Testis (tissue), 3 donors: Measurements from ENCODE around the gene PPIL1. TPM values are rescaled to one million over a fixed set of nuclear protein-coding genes. Genes with fewer than 3 reads are reported as not detected.

Source experiments
- DNase-seq: peaks from one replicate; pipeline ENCODE4 v3.0.0-alpha.2; 2019
- H3K27ac ChIP-seq, 2 donors: fragments of 200-600 bp; sonication (generic); one replicate each; pipeline ENCODE4 v1.5.1; 2019
- H3K27me3 ChIP-seq: fragments of 200-600 bp; sonication (generic); one replicate; pipeline ENCODE4 v1.5.1; 2019
- H3K36me3 ChIP-seq: fragments of 200-600 bp; sonication (generic); one replicate; pipeline ENCODE4 v1.5.1; 2017; ENCODE audit warnings: low read depth; ENCODE audit errors: missing control alignments
- H3K4me1 ChIP-seq: fragments of 200-600 bp; sonication (generic); one replicate; pipeline ENCODE4 v1.5.1; 2019
- H3K4me3 ChIP-seq, 2 donors: fragments of 200-600 bp; sonication (generic); one replicate each; pipeline ENCODE4 v1.5.1; 2017 to 2019
- H3K9me3 ChIP-seq: fragments of 200-600 bp; sonication (generic); one replicate; pipeline ENCODE4 v1.5.1; 2017
- CTCF ChIP-seq, 3 experiments: fragments of 450-650 bp in 2 of 3; fragments of 200-600 bp in 1 of 3; sonication (generic) in 1 of 3; IDR thresholded peaks; one replicate each; pipeline ENCODE4 v1.5.1; 2016 to 2019; ENCODE audit warnings: antibody characterized with exemption in 3 of 3, mild to moderate bottlenecking in 2 of 3, moderate library complexity in 1 of 3
- POLR2A ChIP-seq: fragments of 450-650 bp; IDR thresholded peaks from one replicate; pipeline ENCODE4 v1.6.1; 2017; ENCODE audit warnings: antibody characterized with exemption, mild to moderate bottlenecking, moderate library complexity
- WGBS, 2 donors: methylation state at CpG; one replicate each; pipeline ENCODE4 v1.1.5; 2018; 5-methylcytosine and 5-hydroxymethylcytosine counted together
- intact Hi-C: fragments of 100-400 bp; cut with DNase I; formaldehyde crosslinking; loops from one replicate; pipeline ENCODE4 v1.15.1; 2023; ENCODE audit warnings: low total_unique reads
- polyA plus RNA-seq: library from polyadenylated mRNA; stranded (reverse); fragments of 350-450 nt; fragmentation: Illumina TruSeq; extraction: RNeasy Lipid Tissue Mini Kit (QIAGEN cat#74804); gene quantifications from one replicate; pipeline ENCODE4 v1.2.3, GENCODE V29; 2014; ENCODE audit warnings: low read depth, low replicate concordance; ENCODE audit not compliant: insufficient read depth
- total RNA-seq, 2 donors: library from RNA; depleted of rRNA; stranded (reverse); fragments of >200 nt; gene quantifications; one replicate each; pipeline ENCODE4 v1.2.3, GENCODE V29; 2016

Gene PPIL1
- total and polyA plus RNA-seq, 3 donors from 2014 or later, result 35.0 to 41.2 (median 39.4) TPM

- H3K4me1 ChIP-seq, result no peaks in the 10 kb centered on the region
- intact Hi-C loops, result no loop called here
- no peaks in the 10 kb centered on the region for H3K27me3 ChIP-seq
- TF ChIP-seq CTCF (IDR thresholded peaks at IDR 0.05) (no peak), POLR2A (no peak)
- no peaks in the 10 kb centered on the region for H3K9me3 ChIP-seq
- DNase-seq, result no peak
- no peak overlapping the region for H3K27ac ChIP-seq
- H3K4me3 ChIP-seq, result no peak overlapping the region
- 94 to 95% methylated on average over 7 of the region's 7 CpGs for WGBS, 2 donors
- H3K36me3 ChIP-seq, result no peaks in the 10 kb centered on the region
Observed at GRCh38 chr6:36807750-36808149, 66.9 kb downstream of the PPIL1 start.

GRCh38 chr6:36807143-36807542 is 67.5 kb downstream of the PPIL1 start:
- Histone ChIP-seq H3K27ac (no peak overlapping the region), H3K4me3 (no peak overlapping the region), H3K27me3 (no peaks in the 10 kb centered on the region), H3K4me1 (no peaks in the 10 kb centered on the region), H3K36me3 (no peaks in the 10 kb centered on the region), H3K9me3 (no peaks in the 10 kb centered on the region)
- 67 to 91% methylated on average over 5 of the region's 5 CpGs for WGBS, 2 donors
- no peak for TF ChIP-seq CTCF (IDR thresholded peaks at IDR 0.05)
- TF ChIP-seq POLR2A, result no peak
- intact Hi-C loops, result no loop called here
- no peak for DNase-seq

GRCh38 chr6:36805917-36806316 is 68.7 kb downstream of the PPIL1 start:
- no peak overlapping the region for H3K27ac ChIP-seq
- H3K4me1 ChIP-seq, result no peaks in the 10 kb centered on the region
- no peaks in the 10 kb centered on the region for H3K36me3 ChIP-seq
- no peaks in the 10 kb centered on the region for H3K27me3 ChIP-seq
- DNase-seq, result no peak
- no peaks in the 10 kb centered on the region for H3K9me3 ChIP-seq
- WGBS, 2 donors, result 88 to 90% methylated on average over 8 of the region's 8 CpGs
- TF ChIP-seq POLR2A (no peak), CTCF (IDR thresholded peaks at IDR 0.05) (no peak)
- intact Hi-C loops, result no loop called here
- H3K4me3 ChIP-seq, result no peak overlapping the region

- H3K9me3 ChIP-seq, result no peaks in the 10 kb centered on the region
- WGBS, 2 donors, result 64 to 82% methylated on average over 7 of the region's 7 CpGs
- no peaks in the 10 kb centered on the region for H3K36me3 ChIP-seq
- intact Hi-C loops, result no loop called here
- DNase-seq, result no peak
- H3K27ac ChIP-seq, result no peak overlapping the region
- no peak for TF ChIP-seq CTCF (IDR thresholded peaks at IDR 0.05)
- no peak for TF ChIP-seq POLR2A
- no peaks in the 10 kb centered on the region for H3K27me3 ChIP-seq
- H3K4me1 ChIP-seq, result no peaks in the 10 kb centered on the region
- no peak overlapping the region for H3K4me3 ChIP-seq
Observed at GRCh38 chr6:36805096-36805797, 69.4 kb downstream of the PPIL1 start.

Other genes with a start within 250 kb of the PPIL1 start
- gene CDKN1A, start 196.1 kb downstream of the PPIL1 start, total RNA-seq, result 100 to 1,000 TPM; 154 TPM
- 64.2 TPM for gene CDKN1A, start 196.1 kb downstream of the PPIL1 start, polyA plus RNA-seq
- under 1 TPM; 0.24 to 0.56 TPM for gene RAB44, start 177.0 kb downstream of the PPIL1 start, total RNA-seq
- 0.09 TPM for gene RAB44, start 177.0 kb downstream of the PPIL1 start, polyA plus RNA-seq
- gene CPNE5, start 35.4 kb downstream of the PPIL1 start, total RNA-seq, result 100 to 1,000 TPM in 1 of 2 donors, 10 to 100 TPM in 1; 97.8 to 137 TPM
- gene CPNE5, start 35.4 kb downstream of the PPIL1 start, polyA plus RNA-seq, result 44.2 TPM
- 10 to 100 TPM; 78.9 to 80.3 TPM for gene C6orf89, start 11.1 kb upstream of the PPIL1 start, total RNA-seq
- gene C6orf89, start 11.1 kb upstream of the PPIL1 start, polyA plus RNA-seq, result 93.6 TPM
- gene PI16, start 79.9 kb upstream of the PPIL1 start, total RNA-seq, result 10 to 100 TPM in 1 of 2 donors, 1 to 10 TPM in 1; 9.8 to 24.7 TPM
- 79.3 TPM for gene PI16, start 79.9 kb upstream of the PPIL1 start, polyA plus RNA-seq
- 100 to 1,000 TPM; 227 to 316 TPM for gene MTCH1, start 111.4 kb upstream of the PPIL1 start, total RNA-seq
- gene MTCH1, start 111.4 kb upstream of the PPIL1 start, polyA plus RNA-seq, result 157 TPM
- 10 to 100 TPM in 1 of 2 donors, 1 to 10 TPM in 1; 7.0 to 16.0 TPM for gene FGD2, start 130.9 kb upstream of the PPIL1 start, total RNA-seq
- gene FGD2, start 130.9 kb upstream of the PPIL1 start, polyA plus RNA-seq, result 5.8 TPM